GM12878 (cell line): ENCODE results near the gene ACTBL2. TPM values are rescaled to one million over a fixed set of nuclear protein-coding genes. Genes with fewer than 3 reads are reported as not detected.

Experiments used
- ATAC-seq: fragments of 200-7000 bp; cut with Tn5 transposase; 3 replicates; pipeline ENCODE4 v1.9.1; 2020; ENCODE audit warnings: mild to moderate bottlenecking, moderate library complexity
- BruUV-seq: library from RNA; stranded (reverse); fragments of 400-500 nt; replicated peaks from 2 replicates; lab custom pipeline; 2021; lab: Mats Ljungman, UMichigan
- CTCF ChIA-PET: fragments of 300-600 bp; sonication (Branson Sonifier 250); formaldehyde crosslinking; extraction: SDS; loops from one replicate; lab custom pipeline; 2021; ENCODE audit warnings: inconsistent platforms; lab: Yijun Ruan, JAX
- POLR2A ChIA-PET: fragments of 350-600 bp; formaldehyde crosslinking; extraction: SDS; loops from one replicate; lab custom pipeline; 2021; ENCODE audit warnings: inconsistent platforms; lab: Charles Lee
- RAD21 ChIA-PET: fragments of 300-600 bp; sonication (Branson Sonifier 250); formaldehyde crosslinking; loops from one replicate; lab custom pipeline; 2023; ENCODE audit warnings: antibody characterized with exemption; ENCODE audit not compliant: unreplicated experiment; lab: Charles Lee
- SMC1A ChIA-PET: fragments of 300-600 bp; sonication (Branson Sonifier 250); formaldehyde crosslinking; loops from one replicate; lab custom pipeline; 2023; ENCODE audit not compliant: unreplicated experiment, uncharacterized antibody; lab: Charles Lee
- DNase-seq: peaks from one replicate; pipeline ENCODE4 v3.0.0-alpha.2; 2011; ENCODE audit warnings: low read depth, low spot score
- FAIRE-seq: peaks from 3 replicates; lab custom pipeline; 2011; peaks lifted over from hg19 to GRCh38; lab: Jason Lieb, UNC
- H2AFZ ChIP-seq: 2 replicates; pipeline ENCODE4 v1.6.0; 2011; ENCODE audit warnings: low read depth, low read length, control low read depth; ENCODE audit not compliant: control insufficient read depth
- H3K27ac ChIP-seq: 2 replicates; pipeline ENCODE4 v1.5.1; 2011; ENCODE audit warnings: control low read depth; ENCODE audit not compliant: control insufficient read depth, insufficient read depth
- H3K27me3 ChIP-seq, 2 experiments: replicated peaks in 1 of 2; 2 replicates each; pipeline versions ENCODE4 v1.6.0 to v1.6.1; 2011; ENCODE audit warnings: low read length in 1 of 2; ENCODE audit not compliant: control insufficient read depth in 2 of 2, insufficient read depth in 2 of 2
- H3K36me3 ChIP-seq, 2 experiments: 2 replicates each; pipeline ENCODE4 v1.5.1; 2011; ENCODE audit warnings: low read length in 1 of 2; ENCODE audit not compliant: control insufficient read depth in 2 of 2, insufficient read depth in 2 of 2
- H3K4me1 ChIP-seq: 2 replicates; pipeline ENCODE4 v1.6.1; 2011; ENCODE audit warnings: mild to moderate bottlenecking, low read length, moderate library complexity, mixed read lengths; ENCODE audit not compliant: control insufficient read depth, insufficient read depth
- H3K4me2 ChIP-seq: 2 replicates; pipeline ENCODE4 v1.6.0; 2011; ENCODE audit warnings: control low read depth; ENCODE audit not compliant: control insufficient read depth, insufficient read depth
- H3K4me3 ChIP-seq: fragments of 200-600 bp; sonication (generic); 2 replicates; pipeline ENCODE4 v1.5.1; 2016
- H3K79me2 ChIP-seq: 2 replicates; pipeline ENCODE4 v1.6.0; 2011; ENCODE audit warnings: low read length; ENCODE audit not compliant: control insufficient read depth, insufficient read depth
- H3K9ac ChIP-seq: 2 replicates; pipeline ENCODE4 v1.8.0; 2011; ENCODE audit warnings: low read length, control low read depth, mixed read lengths; ENCODE audit not compliant: control insufficient read depth, insufficient read depth
- H3K9me3 ChIP-seq: replicated peaks from 3 replicates; pipeline ENCODE4 v1.5.1; 2011; ENCODE audit warnings: mild to moderate bottlenecking, low read length; ENCODE audit not compliant: control insufficient read depth, insufficient read depth
- H4K20me1 ChIP-seq: 2 replicates; pipeline ENCODE4 v1.6.0; 2011; ENCODE audit not compliant: control insufficient read depth, insufficient read depth
- CBFB ChIP-seq: IDR thresholded peaks from 2 replicates; pipeline ENCODE4 v1.6.1; 2016; ENCODE audit warnings: antibody characterized with exemption, low read depth
- RCOR1 ChIP-seq: conservative IDR thresholded peaks from 2 replicates; pipeline ENCODE4 v1.6.1; 2012; ENCODE audit warnings: low read depth, low read length, improper control_type of control experiment
- SREBF2 ChIP-seq: IDR thresholded peaks from 2 replicates; pipeline ENCODE4 v1.6.1; 2012; ENCODE audit warnings: mild to moderate bottlenecking, low read length
- SUZ12 ChIP-seq: fragments of 200-600 bp; sonication (generic); IDR thresholded peaks from one replicate; pipeline ENCODE4 v1.6.1; 2018; ENCODE audit warnings: antibody characterized with exemption, mild to moderate bottlenecking; ENCODE audit not compliant: unreplicated experiment
- TARDBP ChIP-seq: IDR thresholded peaks from 2 replicates; pipeline ENCODE4 v1.6.1; 2016; ENCODE audit warnings: borderline replicate concordance
- ZBED1 ChIP-seq: IDR thresholded peaks from 2 replicates; pipeline ENCODE4 v1.6.1; 2016; ENCODE audit warnings: borderline replicate concordance
- ZSCAN29 ChIP-seq: fragments of 450-650 bp; IDR thresholded peaks from 2 replicates; pipeline ENCODE4 v1.6.1; 2017; ENCODE audit warnings: mild to moderate bottlenecking, moderate library complexity
- WGBS: methylation state at CpG from one replicate; pipeline ENCODE4 v1.1.6; 2016; ENCODE audit warnings: low lambda C conversion rate; ENCODE audit not compliant: insufficient replicate concordance, insufficient coverage; ENCODE audit errors: missing lambda C conversion rate; 5-methylcytosine and 5-hydroxymethylcytosine counted together
- in situ Hi-C: fragments of 300-500 bp; cut with MboI; formaldehyde crosslinking; loops from 9 replicates; pipeline ENCODE4 v1.14.3; 2018; ENCODE audit warnings: mixed read lengths
- intact Hi-C: fragments of 100-400 bp; cut with micrococcal nuclease; formaldehyde crosslinking; loops from one replicate; pipeline ENCODE4 v1.14.2; 2022; ENCODE audit not compliant: unreplicated experiment
- polyA plus RNA-seq, 11 experiments: library from polyadenylated mRNA; depleted of rRNA in 4 of 11; unstranded in 6 of 11; stranded (reverse) in 5 of 11; fragments of >200 nt; fragmentation: Nextera tagmentation in 4 of 11; fragmentation: Illumina TruSeq in 1 of 11; extraction: Ambion mirVana in 4 of 11; extraction: Trizol in 1 of 11; gene quantifications; 1 replicate in 1 of 11; 2 replicates in 10 of 11; pipeline versions ENCODE4 v1.2.1 to v1.2.3, GENCODE V29; 2011 to 2016; ENCODE audit warnings: inconsistent platforms in 2 of 11, missing spikeins in 2 of 11, low read depth in 1 of 11
- total RNA-seq, 4 experiments: library from RNA; depleted of rRNA in 3 of 4; stranded (reverse); fragments of >200 nt in 3 of 4; fragmentation: Illumina TruSeq in 1 of 4; extraction: Trizol in 1 of 4; gene quantifications; 2 replicates each; pipeline versions ENCODE4 v1.2.1 to v1.2.3, GENCODE V29; 2013 to 2021
- TF ChIP-seq, protein P1 (sequence below): fragments of 450-650 bp; IDR thresholded peaks from 2 replicates; pipeline ENCODE4 v1.6.1; 2017; ENCODE audit warnings: mild to moderate bottlenecking, moderate library complexity

The ACTBL2 gene
- total and polyA plus RNA-seq, 10 of the 15 experiments (the other 5 are each of a cell fraction or from before 2014, with no cell fraction given) = 0.04 to 0.06 (median 0.04) TPM; not detected in 7

DNA sequence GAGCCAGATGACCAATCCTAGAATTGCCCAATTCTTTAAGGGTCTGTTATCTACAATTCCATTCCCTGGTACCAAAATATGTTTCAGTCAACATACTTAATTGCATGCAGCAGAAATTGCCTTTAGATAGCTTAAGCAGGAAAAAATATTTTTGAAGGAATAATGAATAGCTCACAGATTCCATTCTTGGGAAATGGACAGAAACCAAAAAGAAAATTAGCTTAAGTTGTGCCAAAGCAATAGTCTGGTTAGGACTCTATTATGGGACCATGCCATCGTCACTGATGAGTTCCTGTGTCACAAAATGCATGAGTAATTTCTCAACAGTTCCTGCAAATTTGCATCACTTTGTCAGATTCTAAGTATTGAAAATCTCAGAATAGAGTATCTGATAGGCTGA, 12.3 kb downstream of the ACTBL2 start:
- RAD21 ChIA-PET = no interaction called here
- DNase-seq = no peak
- Histone ChIP-seq H3K79me2 (no peaks in the 10 kb centered on the region), H2AFZ (no peak overlapping the region), H3K4me2 (no peak overlapping the region), H3K9me3 (no peaks in the 10 kb centered on the region), H3K36me3 (no peaks in the 10 kb centered on the region), H3K27ac (no peak overlapping the region), H4K20me1 (no peaks in the 10 kb centered on the region), H3K9ac (no peak overlapping the region), H3K4me1 (no peaks in the 10 kb centered on the region), H3K27me3 (no peaks in the 10 kb centered on the region), H3K4me3 (no peak overlapping the region)
- TF ChIP-seq CBFB = no peak
- no peak for TF ChIP-seq ZSCAN29
- TF ChIP-seq RCOR1 = no peak
- no peak for TF ChIP-seq ZBED1
- TF ChIP-seq SUZ12 = no peak
- TF ChIP-seq TARDBP = no peak
- no peak for TF ChIP-seq SREBF2
- TF ChIP-seq, protein P1, sequence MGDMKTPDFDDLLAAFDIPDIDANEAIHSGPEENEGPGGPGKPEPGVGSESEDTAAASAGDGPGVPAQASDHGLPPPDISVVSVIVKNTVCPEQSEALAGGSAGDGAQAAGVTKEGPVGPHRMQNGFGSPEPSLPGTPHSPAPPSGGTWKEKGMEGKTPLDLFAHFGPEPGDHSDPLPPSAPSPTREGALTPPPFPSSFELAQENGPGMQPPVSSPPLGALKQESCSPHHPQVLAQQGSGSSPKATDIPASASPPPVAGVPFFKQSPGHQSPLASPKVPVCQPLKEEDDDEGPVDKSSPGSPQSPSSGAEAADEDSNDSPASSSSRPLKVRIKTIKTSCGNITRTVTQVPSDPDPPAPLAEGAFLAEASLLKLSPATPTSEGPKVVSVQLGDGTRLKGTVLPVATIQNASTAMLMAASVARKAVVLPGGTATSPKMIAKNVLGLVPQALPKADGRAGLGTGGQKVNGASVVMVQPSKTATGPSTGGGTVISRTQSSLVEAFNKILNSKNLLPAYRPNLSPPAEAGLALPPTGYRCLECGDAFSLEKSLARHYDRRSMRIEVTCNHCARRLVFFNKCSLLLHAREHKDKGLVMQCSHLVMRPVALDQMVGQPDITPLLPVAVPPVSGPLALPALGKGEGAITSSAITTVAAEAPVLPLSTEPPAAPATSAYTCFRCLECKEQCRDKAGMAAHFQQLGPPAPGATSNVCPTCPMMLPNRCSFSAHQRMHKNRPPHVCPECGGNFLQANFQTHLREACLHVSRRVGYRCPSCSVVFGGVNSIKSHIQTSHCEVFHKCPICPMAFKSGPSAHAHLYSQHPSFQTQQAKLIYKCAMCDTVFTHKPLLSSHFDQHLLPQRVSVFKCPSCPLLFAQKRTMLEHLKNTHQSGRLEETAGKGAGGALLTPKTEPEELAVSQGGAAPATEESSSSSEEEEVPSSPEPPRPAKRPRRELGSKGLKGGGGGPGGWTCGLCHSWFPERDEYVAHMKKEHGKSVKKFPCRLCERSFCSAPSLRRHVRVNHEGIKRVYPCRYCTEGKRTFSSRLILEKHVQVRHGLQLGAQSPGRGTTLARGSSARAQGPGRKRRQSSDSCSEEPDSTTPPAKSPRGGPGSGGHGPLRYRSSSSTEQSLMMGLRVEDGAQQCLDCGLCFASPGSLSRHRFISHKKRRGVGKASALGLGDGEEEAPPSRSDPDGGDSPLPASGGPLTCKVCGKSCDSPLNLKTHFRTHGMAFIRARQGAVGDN = no peak
- no TSS peak for BruUV-seq
- ATAC-seq = no peak
- 0% methylated on average over 1 of the region's 1 CpG for WGBS
- POLR2A ChIA-PET = no interaction called here
- CTCF ChIA-PET = interaction anchor here (1.0 kb wide), 1 partner anchor 8 kb away, joined by 3 read pairs; no protein-coding TSS in a partner anchor
- in situ Hi-C loops (no loop called here), intact Hi-C loops (no loop called here)
- FAIRE-seq = no peak
- SMC1A ChIA-PET = interaction anchor here (0.9 to 1.7 kb wide), 4 partner anchors 14 to 29 kb away, joined by 4 to 6 read pairs (median 4); no protein-coding TSS in a partner anchor
